Nephron progenitor cell (in vitro differentiated cells): ENCODE data around the gene ING4.
A peak's percentile ranks its signal among the peaks of the same experiment; 100 is the strongest.

Experiments
- DNase-seq: peaks from one replicate; pipeline ENCODE4 v3.0.0; 2021
- H3K27ac Mint-ChIP-seq: 2 replicates; pipeline ENCODE4 v1.8.0; 2021; ENCODE audit warnings: mild to moderate bottlenecking, moderate library complexity, mixed read lengths
- H3K27me3 Mint-ChIP-seq: 2 replicates; pipeline ENCODE4 v1.8.0; 2021; ENCODE audit warnings: mild to moderate bottlenecking, low read depth, mixed read lengths; ENCODE audit not compliant: poor library complexity
- H3K36me3 Mint-ChIP-seq: 2 replicates; pipeline ENCODE4 v1.8.0; 2021; ENCODE audit warnings: low read depth, mixed read lengths
- H3K4me1 Mint-ChIP-seq: 2 replicates; pipeline ENCODE4 v1.8.0; 2021; ENCODE audit warnings: mixed read lengths
- H3K4me3 Mint-ChIP-seq: 2 replicates; pipeline ENCODE4 v1.8.0; 2021; ENCODE audit warnings: mild to moderate bottlenecking, moderate library complexity, mixed read lengths
- H3K9me3 Mint-ChIP-seq: 2 replicates; pipeline ENCODE4 v1.8.0; 2021; ENCODE audit warnings: mild to moderate bottlenecking, moderate library complexity, mixed read lengths
- TF ChIP-seq, protein P1 (sequence below): fragments of 200-600 bp; sonication (generic); IDR thresholded peaks from 2 replicates; pipeline ENCODE4 v1.5.0; 2021; ENCODE audit warnings: antibody characterized with exemption

The ING4 gene

DNA sequence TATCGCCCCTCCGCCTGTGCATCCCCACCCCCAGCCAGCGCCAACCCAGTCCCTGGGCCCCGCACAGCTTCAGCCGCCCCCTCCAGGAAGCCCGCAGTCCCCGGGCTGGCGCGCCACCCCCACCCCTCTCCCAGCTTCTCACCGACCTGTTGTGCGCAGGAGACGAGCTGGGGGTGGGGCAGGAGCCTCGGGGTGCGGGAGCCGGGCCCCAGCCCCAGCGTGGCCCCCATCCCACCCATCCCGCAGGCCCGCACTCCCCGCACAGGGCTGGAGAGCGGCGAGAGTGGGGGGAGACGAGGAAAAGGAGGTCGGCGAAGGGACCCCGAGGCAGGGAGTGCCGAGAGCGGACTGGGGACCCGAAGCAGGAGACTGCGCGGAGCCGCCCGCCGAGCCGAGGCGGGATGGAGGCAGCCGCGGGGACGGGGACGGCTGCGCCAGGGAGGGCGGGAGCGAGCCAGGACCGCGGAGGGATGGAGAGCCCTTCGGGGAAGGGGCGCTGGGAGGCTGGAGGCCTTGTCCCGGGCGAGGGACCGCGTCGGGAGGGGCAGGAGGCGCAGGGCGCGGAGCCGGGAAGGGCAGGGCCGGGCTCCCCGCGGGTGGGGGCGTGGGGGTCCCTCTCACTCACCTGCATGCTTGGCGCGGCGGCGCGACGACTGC lies 37.2 kb upstream of the ING4 start:
- H3K4me3 Mint-ChIP-seq: peak overlapping the region; percentile 90
- H3K9me3 Mint-ChIP-seq: no peaks in the 10 kb centered on the region
- H3K27me3 Mint-ChIP-seq: peaks cover 69% of the 10 kb centered on the region
- no peak overlapping the region for H3K27ac Mint-ChIP-seq
- H3K4me1 Mint-ChIP-seq: peaks cover 72% of the 10 kb centered on the region
- TF ChIP-seq, protein P1, sequence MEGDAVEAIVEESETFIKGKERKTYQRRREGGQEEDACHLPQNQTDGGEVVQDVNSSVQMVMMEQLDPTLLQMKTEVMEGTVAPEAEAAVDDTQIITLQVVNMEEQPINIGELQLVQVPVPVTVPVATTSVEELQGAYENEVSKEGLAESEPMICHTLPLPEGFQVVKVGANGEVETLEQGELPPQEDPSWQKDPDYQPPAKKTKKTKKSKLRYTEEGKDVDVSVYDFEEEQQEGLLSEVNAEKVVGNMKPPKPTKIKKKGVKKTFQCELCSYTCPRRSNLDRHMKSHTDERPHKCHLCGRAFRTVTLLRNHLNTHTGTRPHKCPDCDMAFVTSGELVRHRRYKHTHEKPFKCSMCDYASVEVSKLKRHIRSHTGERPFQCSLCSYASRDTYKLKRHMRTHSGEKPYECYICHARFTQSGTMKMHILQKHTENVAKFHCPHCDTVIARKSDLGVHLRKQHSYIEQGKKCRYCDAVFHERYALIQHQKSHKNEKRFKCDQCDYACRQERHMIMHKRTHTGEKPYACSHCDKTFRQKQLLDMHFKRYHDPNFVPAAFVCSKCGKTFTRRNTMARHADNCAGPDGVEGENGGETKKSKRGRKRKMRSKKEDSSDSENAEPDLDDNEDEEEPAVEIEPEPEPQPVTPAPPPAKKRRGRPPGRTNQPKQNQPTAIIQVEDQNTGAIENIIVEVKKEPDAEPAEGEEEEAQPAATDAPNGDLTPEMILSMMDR: no peak
- no peaks in the 10 kb centered on the region for H3K36me3 Mint-ChIP-seq
- peak; percentile 65 for DNase-seq

DNA sequence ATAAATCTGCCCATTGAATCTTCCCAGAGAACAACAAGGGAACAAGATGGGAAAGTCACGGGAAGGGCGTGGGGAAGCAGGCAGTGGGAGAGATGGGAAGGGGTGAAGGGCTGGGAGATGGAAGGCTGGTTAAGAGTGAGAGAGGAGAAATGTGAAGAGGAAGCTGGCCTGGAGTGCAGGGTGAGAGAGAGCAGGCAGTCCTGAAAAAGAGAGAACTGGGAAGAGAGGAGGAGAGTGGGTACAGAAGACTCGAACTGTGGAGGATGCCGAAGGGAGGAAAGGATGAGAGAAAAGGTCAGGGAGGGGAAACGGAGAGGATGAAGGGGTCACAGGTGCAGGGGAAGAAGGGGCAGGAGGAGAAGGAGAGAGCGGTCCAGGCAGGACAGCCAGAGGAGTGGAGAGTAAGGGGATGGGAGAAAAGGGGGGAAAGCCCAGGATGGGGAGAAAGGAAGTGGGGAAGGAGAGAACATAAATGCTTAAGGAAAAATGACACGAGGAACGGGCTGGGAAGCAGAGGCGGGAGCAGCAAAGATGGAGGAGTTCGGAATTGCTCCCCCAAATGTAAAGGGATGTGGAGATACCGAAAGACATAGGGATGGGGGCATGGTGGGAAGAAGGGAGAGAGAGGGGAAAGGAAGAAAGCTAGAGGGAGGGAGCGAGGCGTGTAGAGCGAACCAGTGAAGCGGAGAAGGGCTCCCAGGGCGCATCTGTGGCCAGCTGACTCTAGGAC lies 36.5 kb upstream of the ING4 start:
- no peaks in the 10 kb centered on the region for H3K9me3 Mint-ChIP-seq
- peaks cover 64% of the 10 kb centered on the region for H3K27me3 Mint-ChIP-seq
- no peak for DNase-seq
- H3K4me1 Mint-ChIP-seq: peaks cover 75% of the 10 kb centered on the region
- peak overlapping the region; percentile 41 for H3K27ac Mint-ChIP-seq
- H3K36me3 Mint-ChIP-seq: peaks cover 2% of the 10 kb centered on the region
- TF ChIP-seq, protein P1: no peak
- peak overlapping the region; percentile 90 for H3K4me3 Mint-ChIP-seq

DNA sequence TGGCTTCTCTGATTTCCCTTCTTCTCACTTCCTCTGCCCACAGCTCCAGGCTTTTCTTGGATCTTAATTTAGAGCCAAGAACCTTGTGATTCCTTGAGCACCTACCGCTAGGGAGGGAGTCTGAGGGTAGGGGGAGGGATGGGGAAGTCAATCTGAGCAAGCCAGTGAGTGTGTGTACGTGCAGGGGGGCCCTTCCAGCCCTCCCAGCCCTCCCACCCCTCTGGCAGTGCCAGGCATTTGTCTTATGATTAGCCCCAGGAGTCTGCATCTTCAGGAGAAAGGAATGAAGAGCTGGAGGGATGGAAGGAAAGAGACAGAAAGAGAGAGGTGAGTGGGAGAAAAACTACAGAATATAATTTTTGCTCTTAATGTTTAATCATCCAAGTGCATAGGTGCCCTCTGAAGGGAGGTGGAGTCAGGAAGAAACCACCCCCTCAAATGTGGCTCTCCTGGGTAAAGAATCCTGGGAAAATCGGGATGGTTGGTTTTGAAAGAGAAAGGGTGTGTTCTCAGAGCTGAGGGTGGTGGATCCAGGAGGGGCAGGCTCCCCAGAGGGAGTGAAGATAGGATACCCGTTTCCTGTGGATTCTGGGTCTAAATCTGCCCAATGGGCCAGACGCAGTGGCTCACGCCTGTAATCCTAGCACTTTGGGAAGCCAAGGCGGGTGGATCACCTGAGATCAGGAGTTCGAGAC lies 35.6 kb upstream of the ING4 start:
- H3K27ac Mint-ChIP-seq: no peak overlapping the region
- peak overlapping the region; percentile 90 for H3K4me3 Mint-ChIP-seq
- peaks cover 60% of the 10 kb centered on the region for H3K27me3 Mint-ChIP-seq
- no peaks in the 10 kb centered on the region for H3K9me3 Mint-ChIP-seq
- H3K4me1 Mint-ChIP-seq: peaks cover 75% of the 10 kb centered on the region
- H3K36me3 Mint-ChIP-seq: peaks cover 5% of the 10 kb centered on the region
- no peak for DNase-seq
- TF ChIP-seq, protein P1: no peak

DNA sequence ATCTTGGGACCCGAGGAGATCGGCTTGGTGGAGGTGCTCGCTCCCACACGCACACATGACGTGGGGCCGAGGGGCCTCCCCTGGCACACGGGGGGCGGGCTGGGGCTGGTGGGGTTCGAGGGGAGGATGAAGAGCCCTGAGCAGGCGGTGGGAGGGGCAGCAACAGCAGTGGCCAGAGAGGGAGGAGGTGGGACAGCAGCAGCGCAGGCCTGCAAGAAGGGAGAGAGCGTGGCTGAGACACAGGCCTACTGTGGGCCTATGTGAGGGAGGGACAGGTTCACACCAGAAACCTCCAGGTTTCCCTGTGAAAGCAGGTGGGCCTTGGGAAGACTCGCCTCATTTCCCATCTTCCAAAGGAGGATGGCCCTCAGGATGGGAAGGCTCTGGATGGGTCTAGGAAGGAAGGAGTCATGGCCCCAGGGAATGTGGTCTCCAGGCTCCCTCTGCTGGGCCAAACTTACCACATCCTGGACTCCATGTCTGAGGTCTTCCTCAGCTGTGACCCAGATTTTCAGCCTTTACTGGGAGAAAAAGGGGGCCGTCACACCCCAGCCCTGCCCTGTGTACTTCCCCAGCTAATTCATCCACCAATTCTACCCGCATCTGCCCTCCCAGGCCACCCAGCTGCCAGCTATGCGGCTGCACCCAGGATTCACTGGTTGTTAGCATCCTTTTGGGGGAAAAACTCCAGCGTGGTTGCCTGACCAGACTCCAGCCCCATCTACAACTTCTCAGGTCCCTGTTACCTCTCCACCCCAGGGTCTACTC lies 34.8 kb upstream of the ING4 start:
- TF ChIP-seq, protein P1: peak; percentile 52
- DNase-seq: peak; percentile 44
- Mint-ChIP-seq H3K36me3 (peaks cover 5% of the 10 kb centered on the region), H3K9me3 (no peaks in the 10 kb centered on the region), H3K4me3 (peak overlapping the region; percentile 90), H3K4me1 (peaks cover 73% of the 10 kb centered on the region), H3K27me3 (peaks cover 52% of the 10 kb centered on the region), H3K27ac (no peak overlapping the region)

DNA sequence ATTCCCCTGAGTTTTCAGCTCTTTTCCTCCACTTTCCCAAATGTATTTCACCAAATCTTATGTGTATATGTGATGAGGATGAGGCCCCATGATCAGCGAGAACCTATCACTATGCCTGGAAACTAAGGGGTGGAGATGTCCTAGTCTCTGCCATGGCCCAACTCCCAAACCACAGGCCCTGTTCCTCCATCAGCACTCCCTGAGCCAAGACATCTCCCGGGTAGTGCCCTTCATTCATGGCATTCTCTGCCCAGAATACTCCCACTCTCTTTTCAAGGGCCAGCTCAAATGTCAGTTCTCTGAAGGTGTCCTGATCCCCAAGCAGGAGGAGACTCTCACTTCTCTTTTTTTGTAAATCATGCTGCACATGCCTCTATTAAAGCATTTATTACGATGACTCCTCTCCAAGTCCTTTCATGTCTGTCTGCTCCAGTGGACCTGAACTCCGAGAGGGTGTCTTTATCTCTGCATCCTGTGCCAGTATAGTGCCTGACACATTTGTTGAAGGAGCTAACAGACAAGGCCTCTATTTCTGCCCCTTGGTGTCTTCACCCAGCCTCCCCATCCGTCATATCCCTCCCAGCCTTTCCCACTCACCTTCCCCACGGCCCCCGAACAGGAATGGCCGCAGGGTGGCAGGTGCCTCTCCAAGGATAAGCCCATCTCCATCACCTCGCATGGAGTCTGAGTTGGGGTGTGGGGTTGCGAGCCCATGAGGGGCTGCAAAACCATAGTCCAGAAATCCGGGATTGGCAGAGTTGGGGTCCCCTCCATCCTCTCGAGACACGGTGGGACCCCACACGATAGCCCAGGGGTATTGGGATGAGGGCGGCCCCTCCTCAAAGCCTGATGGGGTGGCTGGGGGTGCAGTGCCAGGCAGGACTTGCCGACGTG lies 34.0 kb upstream of the ING4 start:
- DNase-seq: no peak
- no peaks in the 10 kb centered on the region for H3K9me3 Mint-ChIP-seq
- H3K4me1 Mint-ChIP-seq: peaks cover 71% of the 10 kb centered on the region
- H3K36me3 Mint-ChIP-seq: peaks cover 9% of the 10 kb centered on the region
- TF ChIP-seq, protein P1: no peak
- H3K27ac Mint-ChIP-seq: peak overlapping the region; percentile 17
- H3K4me3 Mint-ChIP-seq: peak overlapping the region; percentile 35
- peaks cover 44% of the 10 kb centered on the region for H3K27me3 Mint-ChIP-seq
